Activated CD4-positive, alpha-beta T cell treated with anti-CD3 and anti-CD28 coated beads, Interleukin-2, amount 50 U/mL, for 16 hours (primary cell): ENCODE results near the gene SMAD6.

Source experiments
- DNase-seq: peaks from one replicate; pipeline ENCODE4 v3.0.0-alpha.2; 2020

The SMAD6 gene

DNA sequence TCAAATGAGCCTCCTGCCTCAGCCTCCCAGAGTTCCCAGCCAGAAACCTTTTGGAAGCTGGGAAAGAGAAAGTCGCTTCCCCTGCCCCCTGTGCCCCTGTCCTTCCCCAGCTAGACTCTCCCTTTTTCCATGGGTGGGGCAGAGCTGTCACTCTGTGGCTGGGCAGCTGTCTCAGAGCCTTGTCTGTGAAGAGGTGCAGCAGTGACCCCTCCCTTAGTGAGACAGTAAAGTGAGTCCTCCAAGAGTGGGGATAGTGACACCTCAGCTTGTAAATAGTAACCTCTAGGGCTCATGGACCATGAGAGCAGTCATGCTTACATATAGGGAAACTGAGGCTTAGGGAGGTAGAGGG lies 76.3 kb downstream of the SMAD6 start:
- no peak for DNase-seq

DNA sequence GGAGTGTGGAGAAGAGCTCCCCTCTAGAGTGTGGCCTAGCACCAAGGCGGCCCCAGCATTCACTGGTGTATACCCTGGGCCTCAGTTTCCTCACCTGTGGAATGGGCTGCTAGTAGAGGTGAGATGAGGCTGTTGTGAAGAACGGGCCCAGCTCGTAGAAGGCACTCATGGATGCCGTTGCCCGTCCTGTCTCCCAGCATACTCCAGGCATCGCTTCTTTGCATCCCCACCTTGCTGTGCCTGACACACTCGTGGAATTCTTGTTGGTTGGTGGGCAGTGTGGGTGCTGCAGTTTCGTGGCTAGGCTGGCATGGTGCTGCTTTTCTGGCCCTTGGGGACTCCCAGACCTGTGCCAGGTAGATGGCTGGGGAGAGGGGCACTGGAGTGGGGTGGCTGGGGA lies 76.7 kb downstream of the SMAD6 start:
- DNase-seq = no peak

GRCh38 chr15:66779331-66780009 lies 77.4 kb downstream of the SMAD6 start:
- DNase-seq = no peak

DNA sequence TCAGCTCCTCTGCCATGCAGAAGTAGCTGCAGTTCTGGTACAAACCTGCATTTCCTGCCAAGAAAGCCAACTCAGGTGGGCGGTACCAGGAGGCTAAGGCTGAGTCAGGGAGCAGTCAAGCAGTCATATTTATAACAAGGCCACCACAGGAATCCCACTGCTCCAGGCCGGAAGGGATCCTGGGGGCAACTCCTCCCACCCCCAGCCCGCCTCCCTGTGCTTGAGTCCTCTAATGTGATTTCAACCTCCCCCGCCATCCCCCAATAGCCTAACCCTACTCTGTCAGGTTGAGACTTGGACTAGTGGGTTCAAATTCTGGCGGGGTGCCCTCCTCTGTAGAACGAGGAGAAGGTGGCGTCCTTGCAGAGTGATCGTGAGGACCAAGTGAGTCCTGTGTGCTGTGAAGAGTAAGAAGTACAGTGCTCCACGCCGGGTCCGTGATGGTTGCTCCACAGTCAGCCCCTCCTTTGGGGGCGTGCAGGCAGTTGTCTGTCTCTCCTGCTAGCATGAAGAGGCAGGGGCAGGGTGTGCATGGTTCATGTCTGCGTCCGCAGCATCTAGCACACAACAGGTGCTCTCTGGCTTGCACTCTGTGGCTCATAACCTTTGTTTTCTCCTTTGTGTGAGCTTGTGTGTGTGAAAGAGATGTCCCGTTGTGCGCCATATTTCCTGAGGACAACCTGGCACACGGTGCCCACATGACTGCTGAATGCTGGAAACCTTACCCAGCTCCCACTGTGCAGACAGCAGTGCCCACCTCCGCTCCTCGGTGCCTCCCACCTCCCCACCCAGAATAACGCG lies 78.3 kb downstream of the SMAD6 start:
- no peak for DNase-seq

DNA sequence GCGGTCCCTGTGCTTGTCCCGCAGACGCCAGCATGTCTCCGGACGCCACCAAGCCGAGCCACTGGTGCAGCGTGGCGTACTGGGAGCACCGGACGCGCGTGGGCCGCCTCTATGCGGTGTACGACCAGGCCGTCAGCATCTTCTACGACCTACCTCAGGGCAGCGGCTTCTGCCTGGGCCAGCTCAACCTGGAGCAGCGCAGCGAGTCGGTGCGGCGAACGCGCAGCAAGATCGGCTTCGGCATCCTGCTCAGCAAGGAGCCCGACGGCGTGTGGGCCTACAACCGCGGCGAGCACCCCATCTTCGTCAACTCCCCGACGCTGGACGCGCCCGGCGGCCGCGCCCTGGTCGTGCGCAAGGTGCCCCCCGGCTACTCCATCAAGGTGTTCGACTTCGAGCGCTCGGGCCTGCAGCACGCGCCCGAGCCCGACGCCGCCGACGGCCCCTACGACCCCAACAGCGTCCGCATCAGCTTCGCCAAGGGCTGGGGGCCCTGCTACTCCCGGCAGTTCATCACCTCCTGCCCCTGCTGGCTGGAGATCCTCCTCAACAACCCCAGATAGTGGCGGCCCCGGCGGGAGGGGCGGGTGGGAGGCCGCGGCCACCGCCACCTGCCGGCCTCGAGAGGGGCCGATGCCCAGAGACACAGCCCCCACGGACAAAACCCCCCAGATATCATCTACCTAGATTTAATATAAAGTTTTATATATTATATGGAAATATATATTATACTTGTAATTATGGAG lies 79.1 kb downstream of the SMAD6 start:
- no peak for DNase-seq

GRCh38 chr15:66782785-66783184 lies 80.7 kb downstream of the SMAD6 start:
- DNase-seq = no peak

- no peak for DNase-seq
Observed at GRCh38 chr15:66783314-66783713, 81.3 kb downstream of the SMAD6 start.

DNA sequence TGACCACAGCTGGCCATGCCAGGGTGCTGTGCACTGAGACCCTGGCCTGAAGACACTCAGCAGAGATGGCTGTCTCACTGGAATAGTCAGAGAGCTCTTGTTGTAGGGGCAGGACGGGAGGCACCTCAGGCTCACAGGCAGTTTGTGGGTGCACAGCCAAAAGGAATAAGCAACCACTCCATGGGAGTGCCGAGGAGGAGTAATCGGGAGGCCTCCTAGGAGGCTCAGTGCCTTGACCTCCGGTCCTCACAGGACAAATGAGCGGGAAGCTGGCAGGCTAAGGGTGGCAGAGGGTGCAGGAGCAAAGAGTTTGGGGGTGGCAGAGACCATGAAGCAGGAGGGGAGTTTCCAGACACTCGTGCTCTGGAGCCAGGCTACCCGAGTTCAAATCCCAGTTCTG lies 81.7 kb downstream of the SMAD6 start:
- no peak for DNase-seq

DNA sequence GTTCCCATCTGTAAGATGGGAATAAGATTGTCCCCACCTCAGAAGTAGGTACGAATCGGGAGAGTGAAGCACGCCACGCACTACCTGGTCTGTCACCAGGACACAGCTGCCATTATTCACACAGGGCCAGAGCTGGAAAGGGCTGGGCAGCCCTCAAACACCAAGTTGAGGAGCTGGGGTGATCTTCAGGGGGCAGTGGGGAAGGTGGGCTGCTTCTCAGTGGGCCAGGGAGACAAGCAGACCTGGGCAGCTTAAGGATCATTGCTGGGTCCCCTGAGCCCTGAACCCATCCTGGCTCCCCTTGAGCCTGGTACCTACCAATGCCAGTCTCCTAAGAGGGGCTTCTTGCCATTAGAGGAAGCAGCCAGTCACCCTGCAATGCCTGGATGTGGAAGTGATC lies 82.1 kb downstream of the SMAD6 start:
- DNase-seq = no peak

- DNase-seq = no peak
Observed at GRCh38 chr15:66785637-66786036, 83.6 kb downstream of the SMAD6 start.

- DNase-seq = no peak
Observed at GRCh38 chr15:66786222-66786621, 84.2 kb downstream of the SMAD6 start.

GRCh38 chr15:66786708-66787488 lies 84.9 kb downstream of the SMAD6 start:
- DNase-seq = no peak

DNA sequence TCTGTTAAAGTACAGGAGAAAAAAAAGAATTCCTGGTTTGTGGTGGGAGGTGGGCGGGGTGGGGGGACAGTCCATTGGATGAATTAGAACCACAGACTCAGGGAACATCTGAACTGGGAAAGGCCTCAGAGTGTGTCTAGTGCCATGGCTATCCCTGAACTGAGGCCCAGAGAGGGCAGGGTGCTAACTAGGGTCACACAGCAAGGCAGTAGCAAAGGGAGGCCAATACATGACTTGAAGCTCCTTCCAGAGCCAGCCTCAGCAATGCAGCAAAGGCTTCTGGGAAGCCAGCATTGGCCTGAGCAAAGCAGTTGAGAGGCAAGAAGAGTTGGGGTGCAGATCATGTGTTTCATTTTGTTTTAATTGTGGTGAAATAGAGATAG lies 85.4 kb downstream of the SMAD6 start:
- no peak for DNase-seq

DNA sequence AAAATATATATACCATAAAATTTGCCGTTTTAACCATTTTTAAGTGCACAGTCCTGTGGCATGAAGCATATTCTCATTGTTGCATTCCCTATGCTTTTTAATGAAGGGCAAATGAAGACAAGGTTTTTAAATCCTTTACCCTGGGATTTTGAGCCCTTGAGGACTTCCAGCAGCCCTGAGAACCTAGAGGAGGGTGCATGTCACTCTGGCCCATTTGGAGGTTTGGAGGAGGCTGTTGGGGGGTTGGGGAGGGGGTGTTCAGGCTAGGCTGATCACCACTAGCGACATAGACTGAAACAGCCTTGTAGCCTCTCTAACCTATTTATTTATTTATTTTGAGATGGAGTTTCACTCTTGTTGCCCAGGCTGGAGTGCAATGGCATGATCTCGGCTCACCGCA lies 86.0 kb downstream of the SMAD6 start:
- no peak for DNase-seq

GRCh38 chr15:66789029-66790025 lies 87.3 kb downstream of the SMAD6 start:
- DNase-seq = no peak

DNA sequence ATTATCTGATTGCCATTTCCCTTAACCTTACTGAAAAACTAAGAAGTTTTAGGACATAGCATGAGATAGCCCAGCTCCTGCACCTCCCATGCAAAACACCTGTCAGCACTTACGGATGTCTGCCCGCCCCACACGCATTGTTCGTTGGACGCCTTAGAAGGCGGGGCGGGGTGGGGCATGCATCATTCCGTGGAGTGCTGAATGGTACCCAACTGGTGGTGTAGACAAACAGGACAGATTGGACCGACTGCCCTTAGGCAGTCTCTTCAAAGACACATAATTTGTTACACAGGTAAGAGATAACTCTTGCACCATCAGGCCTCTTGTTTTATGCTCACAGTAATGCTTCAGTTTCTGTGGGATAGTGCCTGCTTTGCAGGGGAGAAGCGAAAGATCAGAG lies 93.8 kb downstream of the SMAD6 start:
- DNase-seq = no peak

GRCh38 chr15:66796343-66796742 lies 94.3 kb downstream of the SMAD6 start:
- DNase-seq = no peak

GRCh38 chr15:66797921-66798320 lies 95.9 kb downstream of the SMAD6 start:
- DNase-seq = no peak

- no peak for DNase-seq
Observed at GRCh38 chr15:66798426-66799061, 96.5 kb downstream of the SMAD6 start.

GRCh38 chr15:66799242-66799641 lies 97.2 kb downstream of the SMAD6 start:
- no peak for DNase-seq

- no peak for DNase-seq
Observed at GRCh38 chr15:66800584-66801235, 98.7 kb downstream of the SMAD6 start.
